Activated T-helper 1 cell treated with Interleukin-2 at 50 U/mL for 16 hours (primary cell): ENCODE results near the gene EXOSC10.
"Not testable (repeated sequence)": the region's sequence is repeated elsewhere in the genome, so short reads cannot be mapped to it uniquely, and the experiment has no call there.

Source experiments
- DNase-seq: peaks from one replicate; pipeline ENCODE4 v3.0.0-alpha.2; 2020; ENCODE audit warnings: low read depth

Gene EXOSC10

GRCh38 chr1:11044086-11044848, 55.4 kb downstream of the EXOSC10 start:
- DNase-seq = no peak

DNA sequence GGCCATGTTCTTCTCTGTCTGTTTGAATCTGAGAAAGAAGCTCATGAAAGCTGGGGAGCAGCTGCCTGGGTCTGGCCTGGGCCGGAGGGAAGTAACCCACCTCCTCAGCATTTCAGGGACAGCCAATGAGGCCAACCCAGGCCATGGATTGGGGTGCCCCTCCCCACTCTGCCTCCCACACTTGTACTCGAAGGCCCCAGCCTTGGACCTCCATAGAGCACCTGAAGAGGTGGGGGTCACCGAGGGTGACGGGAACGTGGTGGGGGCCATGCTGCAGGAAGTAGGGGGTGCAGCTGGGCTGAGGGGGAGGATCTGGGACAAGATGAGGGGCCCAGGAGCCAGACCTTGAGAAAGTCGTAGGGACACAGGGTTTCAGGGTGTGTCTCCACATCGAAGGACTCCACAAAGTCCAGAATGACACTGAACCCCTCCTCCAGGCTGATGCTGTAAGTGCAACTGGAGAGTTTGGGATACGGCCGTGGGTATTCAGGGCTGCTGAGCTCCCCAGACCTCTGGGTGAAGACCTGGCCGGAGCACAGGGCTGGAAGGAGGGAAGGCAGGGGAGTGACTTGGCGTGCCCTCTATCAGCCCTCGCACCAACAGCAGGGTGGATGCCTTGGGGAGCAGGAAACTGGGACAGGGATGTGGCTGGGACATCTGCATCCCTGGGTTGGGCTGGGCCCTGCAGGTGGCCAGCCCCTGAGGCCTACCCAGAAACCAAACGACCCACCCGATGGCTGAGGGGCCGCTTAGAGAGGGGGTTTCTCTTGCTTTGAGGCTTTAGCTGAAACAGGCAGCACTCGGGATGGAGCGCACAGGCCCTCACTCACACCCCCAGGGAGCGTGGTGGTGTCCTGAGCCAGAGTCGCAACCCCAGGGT, 56.4 kb downstream of the EXOSC10 start:
- no peak for DNase-seq

- DNase-seq = no peak
Observed at GRCh38 chr1:11042065-11042464, 57.6 kb downstream of the EXOSC10 start.

- no peak for DNase-seq
Observed at GRCh38 chr1:11041048-11041447, 58.6 kb downstream of the EXOSC10 start.

GRCh38 chr1:11040105-11040429, 59.6 kb downstream of the EXOSC10 start:
- not testable (repeated sequence) for DNase-seq

DNA sequence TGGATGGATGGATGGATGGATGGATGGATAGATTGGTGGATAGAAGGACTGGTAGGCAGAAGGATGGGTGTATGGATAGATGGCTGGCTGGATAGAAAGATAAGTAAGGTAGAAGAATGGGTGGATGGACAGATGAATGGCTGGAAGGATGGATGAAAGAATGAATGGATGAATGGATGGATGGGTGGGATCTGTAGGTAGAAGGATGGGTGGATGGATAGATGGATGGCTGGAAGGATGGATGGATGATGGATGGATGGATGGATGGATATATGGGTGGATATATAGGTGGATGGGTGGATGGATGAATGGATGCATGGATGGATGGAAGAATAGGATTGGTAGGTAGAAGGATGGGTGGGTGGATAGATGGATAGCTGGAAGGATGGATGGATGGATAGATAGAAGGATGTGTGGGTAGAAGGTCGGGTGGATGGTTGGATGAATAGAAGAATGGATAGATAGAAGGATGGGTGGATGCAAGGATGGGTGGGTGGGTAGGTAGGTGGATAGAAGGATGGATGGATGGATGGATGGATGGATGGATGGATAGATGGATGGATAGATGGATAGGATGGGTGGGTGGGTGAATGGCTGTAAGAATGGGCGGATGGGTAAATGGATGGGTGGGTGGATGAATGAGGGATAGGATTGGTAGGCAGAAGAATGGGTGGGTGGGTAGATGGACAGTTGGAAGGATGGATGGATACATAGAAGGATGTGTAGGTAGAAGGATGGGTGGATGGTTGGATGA, 60.1 kb downstream of the EXOSC10 start:
- no peak for DNase-seq

DNA sequence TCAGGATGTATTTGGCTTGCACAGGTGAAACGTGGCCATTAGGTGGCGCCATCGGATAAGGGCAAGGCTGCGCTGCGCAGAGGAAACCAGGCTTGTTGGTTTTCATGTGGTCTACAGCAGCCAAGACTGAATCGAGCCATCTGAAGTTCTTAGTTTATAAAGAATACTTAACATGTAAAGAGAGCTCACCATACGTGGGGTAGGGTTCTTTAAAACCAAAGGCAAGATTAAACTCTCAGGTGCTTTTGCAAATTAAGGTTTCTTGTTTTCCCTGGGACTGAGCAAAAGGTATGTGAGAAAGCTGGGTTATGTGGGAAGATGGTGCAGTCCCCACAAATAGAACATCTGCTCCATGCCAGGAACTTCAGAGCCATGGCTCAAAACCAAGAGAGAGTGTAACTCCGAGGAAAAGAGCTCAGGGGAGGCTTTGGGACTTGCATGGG, 61.9 kb downstream of the EXOSC10 start:
- DNase-seq = peak; percentile 78

- DNase-seq = not testable (repeated sequence)
Observed at GRCh38 chr1:11037019-11037739, 62.5 kb downstream of the EXOSC10 start.

DNA sequence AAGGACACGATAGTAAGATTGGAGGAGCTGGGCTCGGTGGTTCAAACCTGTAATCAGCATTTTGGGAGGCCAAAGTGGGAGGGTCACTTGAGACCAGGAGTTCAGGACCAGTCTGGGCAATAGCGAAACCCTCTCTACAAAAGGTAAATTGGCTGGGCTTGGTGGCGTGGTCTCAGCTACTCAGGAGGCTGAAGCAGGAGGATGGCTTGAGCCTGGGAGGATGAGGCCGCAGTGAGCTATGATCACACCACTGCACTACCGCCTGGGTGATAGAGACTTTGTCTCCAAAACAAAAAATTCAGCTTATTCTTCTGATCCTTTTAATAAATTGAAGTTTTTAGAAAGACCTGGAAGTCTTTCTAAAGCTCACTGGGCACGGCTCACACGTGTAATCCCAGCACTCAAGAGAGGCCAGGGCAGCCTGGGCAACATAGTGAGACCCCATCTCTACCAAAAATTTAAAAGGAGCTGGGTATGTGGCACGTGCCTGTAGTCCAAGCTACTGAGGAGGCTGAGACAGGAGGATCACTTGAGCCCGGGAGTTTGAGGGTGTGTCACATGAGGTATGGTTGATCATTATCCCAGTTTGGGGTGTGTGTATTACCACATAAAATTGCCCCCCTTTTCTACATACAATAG, 67.9 kb downstream of the EXOSC10 start:
- DNase-seq = no peak

- DNase-seq = no peak
Observed at GRCh38 chr1:11030865-11031264, 68.8 kb downstream of the EXOSC10 start.

- no peak for DNase-seq
Observed at GRCh38 chr1:11028018-11028417, 71.7 kb downstream of the EXOSC10 start.

DNA sequence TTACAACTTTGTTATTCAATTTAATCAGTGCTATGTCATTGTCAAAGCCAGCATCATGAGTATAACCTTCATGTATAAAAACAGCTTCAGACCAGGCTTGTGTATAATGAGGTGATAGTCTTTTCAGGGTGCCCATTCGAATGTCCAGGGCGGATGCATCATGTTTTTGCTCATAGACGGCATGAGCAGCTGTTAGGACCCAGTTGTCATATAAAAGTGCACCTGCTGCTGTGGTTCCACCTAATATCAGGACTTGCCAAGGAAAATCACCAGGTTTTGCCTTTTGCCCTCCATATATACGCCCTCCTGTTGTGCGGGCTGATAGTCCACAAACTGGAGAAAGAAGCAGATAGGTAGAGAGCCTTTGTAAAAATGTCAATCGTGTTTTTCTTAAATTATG, 72.4 kb downstream of the EXOSC10 start:
- DNase-seq = no peak

- DNase-seq = no peak
Observed at GRCh38 chr1:11026903-11027302, 72.8 kb downstream of the EXOSC10 start.

DNA sequence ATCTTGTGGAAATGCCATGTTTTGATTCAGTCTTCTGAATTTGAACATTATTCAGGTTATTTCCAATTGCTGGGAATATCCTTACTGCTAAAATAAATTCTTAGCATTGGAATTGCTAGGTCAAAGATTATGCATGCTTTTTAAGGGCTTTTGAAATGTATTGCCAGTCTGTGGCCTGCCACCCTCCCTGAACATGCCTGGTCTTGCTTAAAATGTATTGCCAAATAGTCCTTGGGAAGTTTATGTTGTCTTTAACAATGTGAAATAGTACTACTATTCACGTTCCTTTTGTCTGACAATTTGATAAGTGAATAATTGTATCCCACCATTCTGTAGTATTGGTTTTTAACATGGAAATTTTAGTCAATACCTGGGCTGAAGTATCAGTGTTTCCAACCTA, 73.6 kb downstream of the EXOSC10 start:
- DNase-seq = no peak

DNA sequence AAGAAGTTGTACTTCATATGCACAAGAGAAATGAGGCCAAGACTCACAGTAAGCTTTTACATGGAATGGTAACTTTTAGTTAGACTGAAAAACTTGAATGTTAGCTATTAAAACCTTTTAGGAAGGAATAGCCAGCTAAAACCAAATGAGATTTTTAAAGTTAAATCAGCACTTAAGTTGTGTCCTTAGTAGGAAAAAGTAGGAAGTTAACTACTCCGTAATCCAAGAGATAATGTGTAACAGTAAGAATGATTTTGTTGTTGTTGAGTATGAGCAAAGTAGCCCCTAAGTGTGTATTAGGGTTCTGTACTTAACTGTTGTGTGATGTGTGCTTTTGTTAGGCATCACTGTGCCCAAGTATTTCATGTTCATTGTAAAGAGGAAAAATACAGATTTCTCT, 74.1 kb downstream of the EXOSC10 start:
- no peak for DNase-seq

DNA sequence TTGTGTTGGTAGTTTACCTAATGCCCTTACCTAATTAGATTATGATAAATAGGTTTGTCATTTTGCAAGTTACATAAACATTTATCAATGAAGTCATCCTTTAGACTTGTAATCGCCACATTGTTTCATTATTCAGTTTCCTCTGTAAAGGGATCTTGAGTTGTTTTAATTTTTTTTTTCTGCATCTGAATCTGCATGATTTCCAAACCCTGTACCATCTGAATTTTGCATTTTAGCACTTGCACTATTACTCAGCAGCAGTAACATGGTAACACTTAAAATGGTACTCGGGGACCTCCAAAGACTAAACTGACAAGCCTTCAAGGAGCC, 74.8 kb downstream of the EXOSC10 start:
- DNase-seq = no peak

DNA sequence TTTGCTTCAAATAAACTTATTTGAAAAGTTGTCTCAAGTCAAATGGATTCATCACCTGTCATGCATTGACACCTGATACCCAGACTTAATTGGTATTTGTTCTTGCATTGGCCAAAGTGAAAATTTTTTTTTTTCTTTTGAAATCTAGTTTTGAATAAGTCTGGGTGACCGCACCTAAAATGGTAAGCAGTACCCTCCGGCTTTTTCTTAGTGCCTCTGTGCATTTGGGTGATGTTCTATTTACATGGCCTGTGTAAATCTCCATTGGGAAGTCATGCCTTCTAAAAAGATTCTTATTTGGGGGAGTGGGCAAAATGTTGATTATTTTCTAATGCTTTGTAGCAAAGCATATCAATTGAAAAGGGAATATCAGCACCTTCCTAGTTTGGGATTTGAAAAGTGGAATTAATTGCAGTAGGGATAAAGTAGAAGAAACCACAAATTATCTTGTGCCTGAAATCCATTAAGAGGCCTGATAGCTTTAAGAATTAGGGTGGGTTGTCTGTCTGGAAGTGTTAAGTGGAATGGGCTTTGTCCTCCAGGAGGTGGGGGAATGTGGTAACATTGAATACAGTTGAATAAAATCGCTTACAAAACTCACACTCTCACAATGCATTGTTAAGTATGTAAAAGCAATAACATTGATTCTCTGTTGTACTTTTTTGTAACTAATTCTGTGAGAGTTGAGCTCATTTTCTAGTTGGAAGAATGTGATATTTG, 75.4 kb downstream of the EXOSC10 start:
- DNase-seq = no peak

- DNase-seq = no peak
Observed at GRCh38 chr1:11023201-11023600, 76.5 kb downstream of the EXOSC10 start.

DNA sequence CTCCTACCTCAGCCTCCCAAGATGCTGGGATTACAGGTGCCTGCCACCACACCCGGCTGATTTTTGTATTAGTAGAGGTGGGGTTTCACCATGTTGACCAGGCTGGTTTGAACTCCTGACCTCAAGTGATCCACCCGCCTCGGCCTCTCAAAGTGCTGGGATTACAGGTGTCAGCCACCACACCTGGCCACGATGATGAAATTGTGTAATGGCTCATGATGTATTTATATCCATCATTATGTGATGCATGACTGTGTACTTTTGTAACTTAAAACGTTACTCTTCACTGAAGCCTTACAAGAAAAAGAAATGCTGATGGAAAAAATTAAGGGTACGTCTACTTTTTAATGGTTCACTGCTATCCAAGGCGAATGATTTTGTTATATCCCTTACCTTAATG, 79.7 kb downstream of the EXOSC10 start:
- DNase-seq = no peak

DNA sequence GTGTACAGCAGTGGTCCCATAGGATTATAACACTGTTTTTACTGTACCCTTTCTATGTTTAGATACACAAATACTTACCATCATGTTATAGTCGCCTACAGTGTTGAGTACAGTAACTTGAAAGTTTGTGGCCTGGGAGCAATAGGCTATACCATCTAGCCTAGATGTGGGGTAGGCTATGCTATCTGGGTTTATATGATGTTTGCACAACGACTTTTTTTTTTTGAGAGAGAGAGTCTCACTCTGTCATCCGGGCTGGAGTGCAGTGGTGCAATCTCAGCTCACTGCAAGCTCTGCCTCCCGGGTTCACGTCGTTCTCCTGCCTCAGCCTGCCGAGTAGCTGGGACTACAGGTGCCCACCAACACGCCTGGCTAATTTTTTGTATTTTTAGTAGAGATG, 80.3 kb downstream of the EXOSC10 start:
- not testable (repeated sequence) for DNase-seq
